ENCODE results near the gene ATG4D.
A peak's percentile ranks its signal among the peaks of the same experiment; 100 is the strongest.
"Not testable (repeated sequence)": the region's sequence is repeated elsewhere in the genome, so short reads cannot be mapped to it uniquely, and the experiment has no call there.

The ATG4D gene

GRCh38 chr19:10520652-10521318 is 22.9 kb upstream of the ATG4D start:
- DNase-seq, result no peak

GRCh38 chr19:10521461-10522171 is 22.1 kb upstream of the ATG4D start:
- no peak for DNase-seq

- no peak for DNase-seq
Measured at GRCh38 chr19:10523135-10523636, 20.5 kb upstream of the ATG4D start.

GRCh38 chr19:10525636-10526035 is 18.1 kb upstream of the ATG4D start:
- no peak for DNase-seq

- DNase-seq, result not testable (repeated sequence)
Measured at GRCh38 chr19:10526887-10527286, 16.8 kb upstream of the ATG4D start.

- no peak for DNase-seq
Measured at GRCh38 chr19:10532457-10532856, 11.2 kb upstream of the ATG4D start.

- no peak for DNase-seq
Measured at GRCh38 chr19:10533646-10534386, 9.9 kb upstream of the ATG4D start.

- no peak for DNase-seq
Measured at GRCh38 chr19:10535613-10536012, 8.1 kb upstream of the ATG4D start.

- no peak for DNase-seq
Measured at GRCh38 chr19:10537668-10538067, 6.0 kb upstream of the ATG4D start.

- no peak for DNase-seq
Measured at GRCh38 chr19:10538204-10538983, 5.3 kb upstream of the ATG4D start.

GRCh38 chr19:10539016-10539415 is 4.7 kb upstream of the ATG4D start:
- not testable (repeated sequence) for DNase-seq

- no peak for DNase-seq
Measured at GRCh38 chr19:10543059-10543419, 665 bp upstream of the ATG4D start.

GRCh38 chr19:10544242-10544752 is 593 bp downstream of the ATG4D start:
- DNase-seq, result no peak

- DNase-seq, result no peak
Measured at GRCh38 chr19:10544753-10545251, 1.1 kb downstream of the ATG4D start.

GRCh38 chr19:10546817-10547216 is 3.1 kb downstream of the ATG4D start:
- DNase-seq, result no peak

GRCh38 chr19:10548746-10549276 is 5.1 kb downstream of the ATG4D start:
- DNase-seq, result no peak

- no peak for DNase-seq
Measured at GRCh38 chr19:10549733-10550132, 6.0 kb downstream of the ATG4D start.

- no peak for DNase-seq
Measured at GRCh38 chr19:10550336-10550735, 6.6 kb downstream of the ATG4D start.

- not testable (repeated sequence) for DNase-seq
Measured at GRCh38 chr19:10551006-10551405, 7.3 kb downstream of the ATG4D start.

GRCh38 chr19:10551698-10552301 is 8.1 kb downstream of the ATG4D start:
- peak in 1 of 2 experiments; percentile 32 for DNase-seq

- peak in 1 of 2 experiments; percentile 51 for DNase-seq
Measured at GRCh38 chr19:10552510-10553053, 8.9 kb downstream of the ATG4D start.
